HUDEP-2 (cell line): ENCODE results near the gene ARHGAP24.

Experiments
- DNase-seq, 76 experiments: peaks; one replicate each; lab custom pipeline; 2025; ENCODE audit not compliant: unreplicated experiment in 76 of 76; lab: John Stamatoyannopoulos, UW

Gene ARHGAP24

DNA sequence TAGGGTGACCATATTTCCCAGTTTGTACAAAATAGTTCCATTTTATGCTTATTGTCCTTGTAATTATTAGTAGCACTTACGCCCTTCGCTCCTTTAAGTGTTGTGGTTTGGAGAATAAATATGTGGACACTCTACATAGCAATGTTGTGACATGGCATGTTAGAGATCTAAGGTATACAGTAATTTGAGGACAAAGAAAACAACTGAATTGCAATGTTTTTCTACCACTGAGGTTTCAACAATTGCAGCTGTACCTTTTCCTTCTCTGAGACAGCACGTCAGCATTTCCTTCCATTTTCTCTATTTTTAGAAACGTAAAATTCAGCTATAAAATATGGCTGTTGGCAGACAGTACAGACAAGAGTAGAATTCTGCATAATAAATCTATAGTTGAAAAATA is 561.8 kb downstream of the ARHGAP24 start:
- no peak for DNase-seq

DNA sequence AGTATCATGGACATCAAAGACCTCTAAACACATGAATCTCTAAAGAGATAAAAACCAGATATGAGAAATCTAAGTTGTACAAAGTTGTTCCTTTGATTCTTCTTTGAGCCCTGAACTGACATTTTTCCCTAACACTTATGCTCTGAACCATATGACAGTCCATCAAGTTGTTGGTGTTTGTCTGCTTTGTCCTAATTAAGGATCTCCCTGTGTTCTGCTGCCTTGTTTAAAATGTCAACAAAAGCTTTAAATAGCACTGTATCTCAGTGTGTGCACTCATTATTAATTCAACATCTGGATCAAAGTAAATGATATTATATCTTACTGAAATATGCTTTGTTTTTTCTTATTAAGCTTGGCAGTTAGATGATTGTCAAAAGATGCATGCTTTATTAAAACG is 563.1 kb downstream of the ARHGAP24 start:
- no peak for DNase-seq

DNA sequence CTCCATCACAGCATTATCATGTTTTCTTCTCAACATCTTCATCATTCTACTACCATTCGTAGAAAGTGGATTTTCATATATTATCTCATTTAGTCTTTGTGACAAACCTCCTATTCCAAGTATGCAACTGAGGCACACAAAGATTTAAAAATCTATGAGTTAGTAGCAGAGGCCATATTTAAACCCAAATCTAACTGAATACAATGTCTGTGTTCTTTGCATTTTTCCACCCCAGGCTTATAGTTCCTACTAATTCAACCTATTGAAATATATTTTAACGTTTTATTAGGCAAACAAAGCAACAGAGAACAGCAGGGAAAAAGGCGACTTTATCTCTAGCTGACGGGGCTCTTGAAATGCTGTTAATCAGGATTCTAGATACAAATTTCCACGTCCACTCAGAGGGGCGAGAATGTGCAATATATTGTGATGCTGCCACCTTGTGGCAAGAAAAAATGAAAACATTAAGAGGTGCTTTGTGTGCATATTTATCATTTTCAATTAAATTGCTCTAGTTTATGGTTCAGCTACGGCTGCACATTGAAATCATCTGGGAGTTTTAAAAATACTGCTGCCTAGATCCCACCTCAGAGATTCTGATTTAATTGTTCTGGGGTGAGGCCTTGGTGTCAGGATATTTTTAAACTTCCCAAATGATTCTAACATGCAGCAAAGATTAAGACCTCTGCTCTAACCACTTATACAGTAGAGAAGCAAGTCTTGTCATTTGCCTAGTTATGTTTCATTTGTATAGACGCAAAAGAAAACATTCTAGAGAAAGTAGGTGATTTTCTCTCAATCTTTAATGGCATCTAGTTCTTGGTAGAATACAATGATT is 569.0 kb downstream of the ARHGAP24 start:
- DNase-seq: peak in 20 of 76 experiments; percentile 0 to 52 (median 16)

DNA sequence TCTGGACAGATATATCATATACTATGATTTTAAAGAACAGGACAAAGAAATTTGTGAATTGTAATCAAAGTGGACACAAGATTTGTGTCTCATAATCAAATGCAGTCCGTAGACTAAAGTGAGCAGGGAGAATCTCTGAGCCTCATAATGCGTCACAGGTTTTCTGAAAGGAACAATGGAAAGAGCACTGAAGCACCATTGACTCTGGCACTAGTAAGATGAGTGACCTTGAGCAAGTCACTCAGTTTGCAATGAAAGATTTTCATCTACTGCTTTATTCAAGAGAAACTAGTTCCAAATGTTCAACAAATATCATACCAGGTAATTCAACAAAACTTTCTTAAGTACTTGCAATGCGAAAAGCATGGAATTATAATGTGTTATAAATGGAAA is 569.6 kb downstream of the ARHGAP24 start:
- no peak for DNase-seq

DNA sequence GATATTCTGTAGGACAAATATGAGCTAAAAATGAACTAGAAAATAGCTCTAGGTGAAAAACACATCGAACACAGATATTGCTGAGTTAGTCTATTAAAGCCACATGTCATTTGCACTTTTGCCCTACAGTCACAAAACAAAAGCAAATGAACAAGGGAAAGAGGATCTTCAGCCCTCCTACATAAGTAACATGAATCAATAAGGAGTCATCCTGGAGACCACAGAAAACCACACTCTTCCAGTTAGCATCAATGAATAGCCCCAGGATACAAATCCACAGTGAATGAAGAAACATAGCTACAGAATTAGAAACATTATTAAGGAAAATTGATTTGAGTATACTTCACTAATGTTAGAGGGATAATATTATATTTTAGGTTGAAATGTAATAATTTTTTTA is 573.5 kb downstream of the ARHGAP24 start:
- DNase-seq: no peak

DNA sequence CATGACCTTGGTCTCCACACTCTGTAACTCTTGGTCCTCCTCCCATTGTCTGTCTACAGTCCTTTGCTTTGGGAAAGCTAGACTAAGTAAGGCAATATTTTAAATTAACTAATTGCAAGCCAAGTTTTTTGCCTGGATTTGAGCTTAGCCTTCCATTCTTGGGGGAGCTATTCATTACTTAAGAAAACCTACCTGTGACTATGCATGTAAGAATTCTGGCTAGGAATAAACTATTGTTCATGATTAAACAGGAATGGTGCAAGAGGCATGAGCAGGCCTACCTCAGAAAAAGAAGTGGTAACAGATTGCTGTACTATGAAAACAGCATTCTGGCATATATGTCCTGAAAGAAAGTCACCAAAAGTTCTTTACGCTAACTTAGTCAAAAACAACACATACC is 575.5 kb downstream of the ARHGAP24 start:
- no peak for DNase-seq
